Stimulated activated CD4-positive, alpha-beta T cell treated with anti-CD3 and anti-CD28 coated beads, Interleukin-2, amount 100 ng/mL, for 48 hours (primary cell): Measurements from ENCODE around the gene CENPU.
"Not testable (repeated sequence)": the region's sequence is repeated elsewhere in the genome, so short reads cannot be mapped to it uniquely, and the experiment has no call there.

Experiments
- DNase-seq, 2 donors: peaks; one replicate each; pipeline ENCODE4 v3.0.0-alpha.2; 2020

Gene CENPU

DNA sequence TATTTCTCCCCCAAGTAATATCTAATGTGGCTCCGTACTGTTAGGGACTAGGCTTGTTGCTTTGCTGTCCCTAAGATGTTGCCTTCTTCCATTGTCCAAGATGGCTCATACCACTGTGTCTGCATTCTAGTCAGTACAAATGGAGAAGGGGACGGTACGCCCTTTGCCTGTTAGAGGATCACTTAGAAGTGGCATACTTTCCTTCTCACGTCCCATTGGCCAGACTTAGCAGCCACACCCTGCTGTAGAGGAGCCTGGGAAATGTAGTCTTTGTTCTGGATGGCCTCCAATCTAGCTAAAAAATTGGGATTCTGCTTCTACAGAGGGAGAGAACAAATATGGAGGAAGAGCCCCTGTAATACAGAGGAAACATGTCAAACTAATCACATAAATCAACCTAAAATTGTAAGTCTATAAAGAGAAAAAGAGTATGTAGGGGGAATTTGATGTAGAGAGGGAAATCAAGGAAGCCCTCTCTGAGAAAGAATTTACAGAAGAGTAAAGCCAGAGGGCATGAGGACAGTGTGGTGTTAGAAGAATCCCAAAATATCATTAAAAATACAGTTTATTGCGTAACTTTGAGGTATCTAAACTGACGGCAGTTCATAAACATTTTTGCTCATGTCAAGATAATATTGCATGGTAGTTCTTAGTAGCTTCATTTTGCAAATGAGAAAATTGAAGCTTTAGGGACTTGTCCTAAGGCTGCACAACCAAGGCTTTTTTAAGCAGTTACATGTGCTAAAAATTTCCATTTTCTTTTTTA, 69.3 kb downstream of the CENPU start:
- DNase-seq = no peak

DNA sequence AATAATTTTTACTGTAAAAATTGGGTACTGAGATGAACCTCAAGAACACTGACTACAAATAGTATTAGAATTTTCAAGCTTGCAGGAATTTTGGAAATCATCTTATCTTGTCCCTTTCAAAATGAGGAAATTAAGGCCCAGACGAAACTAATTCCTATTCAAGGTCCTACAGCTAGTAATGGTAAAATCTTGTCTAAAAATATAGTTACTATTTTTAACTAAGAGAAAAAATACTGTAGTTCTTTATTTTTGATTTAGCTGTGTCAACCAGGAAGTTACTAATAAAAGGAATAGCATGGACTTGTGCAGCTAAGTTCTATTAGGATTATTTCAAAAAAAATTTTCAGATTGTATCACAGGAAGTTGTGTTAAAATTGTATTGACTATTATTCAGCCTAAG, 71.7 kb downstream of the CENPU start:
- no peak for DNase-seq

DNA sequence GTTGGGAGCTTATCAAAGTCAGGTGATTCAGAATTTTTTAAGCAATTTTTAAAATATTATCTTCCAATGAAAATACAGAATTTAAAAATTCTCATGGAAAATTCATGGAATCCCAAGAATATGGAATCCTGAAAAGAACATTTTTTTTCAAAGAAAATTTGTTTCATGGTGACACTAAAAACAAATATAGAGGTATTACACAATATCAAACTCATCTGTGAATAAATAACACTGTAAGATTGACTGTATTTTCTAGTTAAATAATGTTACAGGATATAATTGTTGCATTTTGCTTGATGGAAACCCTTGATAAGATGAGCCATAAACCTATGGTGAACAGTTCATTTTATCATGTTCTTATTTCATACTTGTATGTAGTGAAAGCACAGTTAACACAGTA, 72.9 kb downstream of the CENPU start:
- DNase-seq = no peak

DNA sequence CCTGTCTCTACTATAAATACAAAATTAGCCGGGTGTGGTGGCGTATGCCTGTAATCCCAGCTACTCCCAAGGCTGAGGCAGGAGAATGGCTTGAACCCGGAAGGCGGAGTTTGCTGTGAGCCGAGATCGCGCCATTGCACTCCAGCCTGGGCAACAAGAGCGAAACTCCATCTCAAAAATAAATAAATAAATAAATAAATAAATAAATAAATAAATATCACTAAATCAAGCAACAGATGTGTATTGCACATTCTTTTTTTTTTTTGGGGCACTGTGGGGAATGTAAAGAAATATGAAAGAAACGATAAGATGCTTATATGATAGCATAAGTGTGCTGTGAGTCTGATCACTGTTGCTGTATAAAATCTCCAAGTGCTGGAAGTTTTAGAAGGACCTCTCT, 76.1 kb downstream of the CENPU start:
- DNase-seq = not testable (repeated sequence)

DNA sequence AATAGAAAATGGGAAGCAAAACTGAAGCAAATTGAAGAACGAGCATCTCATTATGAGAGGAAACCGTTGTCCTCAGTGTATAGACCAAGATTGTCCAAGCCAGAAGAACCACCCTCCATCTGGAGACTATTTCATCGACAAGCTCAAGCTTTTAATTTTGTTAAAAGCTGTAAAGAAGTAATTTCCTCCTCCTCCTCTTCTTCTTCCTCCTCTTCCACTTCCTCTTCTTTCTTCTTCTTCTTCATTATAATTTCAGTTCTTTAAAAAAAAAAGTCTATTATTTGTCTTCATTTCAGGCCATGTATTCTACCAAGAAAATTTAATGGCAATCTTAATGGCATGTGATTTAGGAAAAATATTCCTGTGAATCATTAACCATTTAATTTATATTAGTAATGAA, 76.8 kb downstream of the CENPU start:
- DNase-seq = no peak

DNA sequence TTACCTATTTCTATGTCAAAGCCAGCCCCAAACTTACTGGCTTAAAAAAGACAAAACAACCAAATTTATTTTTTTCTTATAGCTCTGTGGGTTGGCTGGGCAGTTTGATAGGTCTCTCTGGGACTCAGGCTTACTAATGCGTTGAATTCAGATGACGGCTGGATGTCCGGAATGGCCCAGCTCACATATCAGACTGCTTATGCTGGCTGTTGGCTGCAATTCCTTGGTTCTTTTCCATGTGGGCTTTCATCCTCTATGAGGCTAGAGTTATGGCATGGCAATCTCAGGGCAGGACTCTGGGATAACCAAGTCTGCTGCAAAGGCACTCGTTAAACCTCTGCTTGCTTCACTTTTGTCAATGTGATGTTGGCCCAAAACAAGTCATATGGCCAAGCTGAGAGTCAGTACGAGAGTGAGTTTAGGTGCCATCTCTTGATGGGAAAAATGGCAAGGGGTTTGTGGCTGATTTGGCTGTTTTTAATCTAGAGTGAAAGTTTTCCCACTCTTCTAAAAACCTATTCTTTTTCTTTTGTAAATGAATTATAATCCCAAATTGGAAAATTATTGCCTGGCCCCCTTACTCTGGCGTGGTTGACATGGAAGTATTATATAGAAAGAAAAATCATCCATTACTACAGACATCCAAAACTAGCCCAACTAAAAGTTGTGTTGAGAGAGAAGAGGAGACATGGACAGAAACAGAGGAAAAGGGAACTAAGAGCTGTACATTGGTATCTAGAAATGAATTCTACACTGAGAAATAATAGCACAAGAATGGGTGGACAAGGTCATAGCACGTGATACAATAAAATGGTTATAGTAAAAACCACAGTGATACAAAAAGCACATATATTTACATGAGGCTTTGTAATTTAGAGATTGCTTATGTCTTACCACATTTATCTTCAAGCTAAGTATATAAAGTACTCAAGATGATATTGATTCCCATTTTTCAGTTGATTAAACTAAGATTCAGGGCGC, 77.7 kb downstream of the CENPU start:
- no peak for DNase-seq

DNA sequence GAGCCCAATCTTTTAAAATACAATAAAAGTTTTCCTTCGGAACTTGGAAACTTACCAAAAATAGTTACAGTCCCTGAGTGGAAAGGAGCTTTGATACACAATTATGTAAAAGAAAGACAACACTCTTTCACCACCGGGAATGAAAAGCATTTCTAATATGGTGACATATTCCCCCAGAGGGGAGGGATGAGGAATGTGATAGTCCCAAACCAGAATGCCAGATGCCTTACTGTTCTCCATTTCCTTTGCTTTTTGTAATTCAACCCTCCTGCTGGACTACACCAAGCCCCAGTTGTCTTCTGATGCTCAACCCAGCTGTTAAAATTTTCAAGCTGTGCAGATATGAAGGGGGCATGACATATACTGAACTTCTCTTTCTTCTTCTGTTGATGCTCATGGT, 80.2 kb downstream of the CENPU start:
- no peak for DNase-seq

DNA sequence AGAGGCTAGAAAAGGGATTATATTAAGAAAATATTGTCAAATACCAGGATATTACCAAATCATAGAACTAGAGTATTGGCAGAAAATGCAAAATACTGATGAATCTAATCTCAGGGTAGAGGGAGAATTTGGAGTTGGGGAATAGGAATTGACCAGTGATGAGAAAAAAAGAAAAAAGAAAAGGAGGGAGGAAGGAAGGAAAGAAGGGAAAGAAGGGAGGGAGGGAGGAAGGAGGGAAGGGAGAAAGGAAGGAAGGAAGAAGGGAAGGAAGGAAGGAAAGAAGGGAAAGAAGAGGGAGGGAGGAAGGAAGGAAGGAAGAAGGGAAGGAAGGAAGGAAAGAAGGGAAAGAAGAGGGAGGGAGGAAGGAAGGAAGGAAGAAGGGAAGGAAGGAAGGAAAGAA, 81.2 kb downstream of the CENPU start:
- DNase-seq = not testable (repeated sequence)

DNA sequence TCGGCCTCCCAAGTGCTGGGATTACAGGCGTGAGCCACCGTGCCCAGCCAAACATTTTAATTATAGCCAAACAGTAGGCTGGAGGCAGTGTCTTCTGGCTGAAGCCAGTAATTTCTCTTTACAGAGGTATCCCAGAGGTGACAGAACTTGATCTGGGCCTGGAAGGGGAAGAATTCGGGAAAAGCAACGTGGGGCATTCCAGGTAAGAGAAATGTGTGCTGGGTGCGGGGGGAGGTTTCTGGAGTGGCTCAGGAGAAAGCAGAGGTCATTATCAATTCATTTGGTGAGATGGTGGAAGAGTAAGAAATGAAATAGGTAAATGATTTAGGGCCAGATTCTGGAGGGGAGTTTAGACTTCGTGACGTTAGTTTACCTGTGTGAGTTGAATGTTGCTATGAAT, 82.0 kb downstream of the CENPU start:
- DNase-seq = no peak

DNA sequence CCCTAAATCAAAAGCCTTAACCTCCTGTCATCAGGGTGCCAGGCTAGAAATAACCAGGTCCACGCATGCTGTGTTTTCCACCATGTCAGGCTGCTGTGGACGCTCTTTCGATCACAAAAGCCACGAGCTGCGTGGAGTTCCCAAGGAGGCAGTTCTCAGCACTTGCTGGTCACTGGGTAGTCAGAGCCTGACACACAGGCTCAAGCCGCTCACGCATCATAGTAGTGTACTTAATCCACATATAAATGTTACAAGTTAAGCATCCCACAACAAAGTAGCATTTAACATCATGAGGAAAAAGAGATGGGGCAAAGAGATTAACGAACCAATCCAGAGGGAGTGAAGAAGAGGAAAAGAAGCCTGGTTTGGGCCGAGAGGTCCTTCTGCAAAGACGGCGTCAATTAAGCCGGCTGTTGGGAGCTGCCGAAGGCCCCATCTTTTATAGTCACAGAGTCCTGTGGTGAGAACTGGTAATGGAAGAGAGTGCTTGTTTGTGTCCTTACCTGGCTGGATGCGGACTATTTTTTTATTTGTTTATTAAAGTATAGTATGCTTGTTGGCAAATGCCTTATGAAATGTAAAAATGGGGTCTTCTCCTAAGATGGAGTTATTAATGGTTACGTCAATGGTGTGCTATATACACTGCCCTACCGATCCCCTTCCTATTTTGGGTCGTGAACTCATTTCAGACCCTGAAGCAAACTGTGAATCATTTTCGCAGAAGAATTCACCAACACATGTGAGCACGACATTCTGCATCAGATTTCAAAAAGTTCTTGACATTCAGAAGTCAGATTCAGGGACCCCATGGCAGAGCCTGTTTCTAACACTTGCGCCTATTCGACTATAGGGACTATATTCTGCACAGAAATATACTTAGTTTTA, 83.7 kb downstream of the CENPU start:
- DNase-seq = peak; percentile 19 to 27

DNA sequence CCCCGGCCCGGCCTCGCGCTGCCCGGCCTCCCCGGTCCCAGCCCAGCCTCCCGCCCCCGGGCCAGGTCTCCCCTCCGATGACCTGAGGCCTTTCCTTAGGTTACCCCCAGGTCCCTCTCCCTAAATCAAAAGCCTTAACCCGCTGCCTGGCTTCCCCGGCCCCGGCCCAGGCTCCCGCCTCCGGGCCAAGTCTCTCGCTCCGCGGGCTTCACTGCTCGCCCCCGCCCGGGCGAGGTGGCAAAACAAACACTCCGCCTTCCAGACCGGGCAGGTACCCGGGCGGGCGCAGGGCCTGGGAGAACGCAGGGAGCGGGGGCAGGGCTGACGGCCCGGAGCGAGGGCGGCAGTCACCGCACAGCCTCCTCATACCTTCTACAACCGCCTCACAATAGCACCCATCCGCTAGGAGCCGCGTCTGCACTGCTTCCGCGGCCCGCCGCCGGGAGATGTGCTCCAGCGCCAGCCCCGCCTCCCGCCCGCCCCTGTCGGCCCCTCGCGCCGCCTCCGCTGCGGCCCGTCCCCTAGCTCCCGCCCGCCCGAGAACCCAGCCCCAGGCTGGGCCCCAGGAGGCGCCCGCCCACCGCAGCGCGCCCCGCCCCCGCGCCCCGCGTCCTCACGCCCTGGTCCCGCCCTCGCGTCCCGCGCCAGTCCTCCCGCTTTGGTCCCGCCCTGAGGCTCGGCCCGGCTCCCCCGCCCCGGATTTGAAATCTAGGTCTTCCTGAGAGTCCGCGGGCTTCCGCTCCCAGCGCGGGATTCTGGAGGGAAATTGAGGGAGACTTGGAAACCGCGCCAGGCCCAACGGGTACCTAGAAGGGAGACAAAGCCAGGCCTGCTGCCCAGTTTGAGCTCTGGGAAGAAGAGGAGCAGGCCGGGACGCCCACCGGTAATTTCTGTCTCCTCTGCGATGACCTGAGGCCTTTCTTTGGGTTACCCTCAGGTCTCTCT, 84.6 kb downstream of the CENPU start, which contains the start of the genes CASP3 and PRIMPOL:
Gene CASP3 (minus strand): TSS at position 422 of the 945 bp plus-strand sequence. CDS start 10,994 bp downstream, outside the sequence.
Gene PRIMPOL (plus strand): TSS at position 713 of the 945 bp plus-strand sequence. CDS start 7,403 bp downstream, outside the sequence.
- peak; percentile 97 to 98 for DNase-seq

DNA sequence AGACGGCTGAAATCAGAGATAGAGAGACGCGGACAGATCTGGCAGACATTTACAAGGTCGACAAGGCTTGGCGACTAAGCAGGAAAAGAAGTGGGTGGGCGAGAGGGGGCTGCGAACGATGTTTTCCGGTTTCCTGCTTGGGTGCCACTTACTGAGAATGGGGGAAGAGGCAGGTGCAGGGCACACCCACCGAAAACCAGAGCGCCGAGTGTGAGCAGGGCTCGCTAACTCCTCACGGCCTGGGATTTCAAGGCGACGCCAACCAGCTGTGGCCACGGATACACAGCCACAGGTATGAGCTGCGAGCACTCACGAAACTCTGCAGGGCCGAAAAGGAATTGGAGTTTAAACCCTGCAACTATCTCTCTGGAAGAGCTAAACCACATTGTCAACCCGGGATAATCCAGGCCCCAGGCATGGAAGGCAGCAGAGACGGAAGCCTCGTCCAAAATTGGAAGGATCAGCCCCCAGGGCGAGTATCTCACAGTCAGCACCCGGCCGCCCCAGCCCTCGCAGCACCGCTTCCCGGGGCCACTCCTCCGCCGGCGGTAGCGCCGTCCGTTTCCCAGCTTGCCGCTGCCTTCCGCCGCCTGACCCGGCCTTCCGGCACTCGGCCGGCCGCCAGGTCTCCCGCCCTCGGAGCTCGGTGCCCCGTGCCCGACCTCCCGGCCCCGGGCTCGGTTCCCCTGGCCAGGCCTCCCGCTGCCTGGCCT, 85.4 kb downstream of the CENPU start:
- peak; percentile 20 to 29 for DNase-seq

DNA sequence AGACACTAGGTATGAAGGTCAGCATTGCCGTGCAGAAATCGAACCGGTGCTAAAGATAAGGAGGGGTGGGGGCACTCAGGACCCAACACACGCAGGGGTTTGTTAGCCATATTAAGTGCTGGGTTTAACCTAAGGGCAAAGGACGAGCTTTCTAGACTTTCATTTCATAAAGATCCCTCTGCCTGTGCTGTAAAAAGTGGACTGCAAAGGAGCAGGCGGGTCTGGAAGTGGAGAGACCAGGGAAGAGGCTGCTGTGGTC, 85.9 kb downstream of the CENPU start:
- no peak for DNase-seq

DNA sequence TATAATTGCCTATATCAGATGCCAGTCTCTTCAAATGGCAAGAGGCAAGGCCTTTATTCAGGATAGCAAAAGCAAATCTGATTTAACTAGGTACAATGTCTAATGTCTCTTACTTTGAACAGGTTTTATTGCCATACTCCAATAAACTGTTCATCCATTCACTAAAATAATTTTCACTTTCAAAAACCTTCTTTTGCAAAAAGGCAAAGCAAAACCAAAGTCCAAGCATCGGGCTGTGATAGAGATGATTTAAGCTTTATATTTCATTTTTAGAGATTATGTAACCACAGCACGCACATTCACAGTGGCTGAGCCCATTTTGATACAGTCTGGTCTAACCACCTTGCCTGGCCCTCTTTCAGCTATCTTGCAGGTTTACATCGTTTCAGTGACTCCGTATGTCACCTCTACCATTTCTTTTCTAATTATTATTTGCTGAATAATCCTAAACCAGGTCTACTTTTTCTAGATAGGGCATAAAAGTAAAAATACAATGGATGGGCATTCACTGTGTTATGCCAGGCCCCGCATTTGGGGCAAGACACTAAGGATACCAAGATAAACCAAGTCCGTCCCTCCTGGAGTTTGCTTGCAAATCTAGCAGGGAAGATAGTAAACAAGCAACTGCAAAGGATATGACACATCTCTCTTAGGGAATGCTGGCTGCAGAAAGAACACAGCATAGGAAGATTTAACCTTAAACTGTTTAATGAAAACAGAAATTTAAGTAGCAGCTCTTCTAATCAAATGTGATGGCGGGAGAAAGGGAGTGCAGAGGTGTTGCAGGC, 86.4 kb downstream of the CENPU start:
- no peak for DNase-seq

DNA sequence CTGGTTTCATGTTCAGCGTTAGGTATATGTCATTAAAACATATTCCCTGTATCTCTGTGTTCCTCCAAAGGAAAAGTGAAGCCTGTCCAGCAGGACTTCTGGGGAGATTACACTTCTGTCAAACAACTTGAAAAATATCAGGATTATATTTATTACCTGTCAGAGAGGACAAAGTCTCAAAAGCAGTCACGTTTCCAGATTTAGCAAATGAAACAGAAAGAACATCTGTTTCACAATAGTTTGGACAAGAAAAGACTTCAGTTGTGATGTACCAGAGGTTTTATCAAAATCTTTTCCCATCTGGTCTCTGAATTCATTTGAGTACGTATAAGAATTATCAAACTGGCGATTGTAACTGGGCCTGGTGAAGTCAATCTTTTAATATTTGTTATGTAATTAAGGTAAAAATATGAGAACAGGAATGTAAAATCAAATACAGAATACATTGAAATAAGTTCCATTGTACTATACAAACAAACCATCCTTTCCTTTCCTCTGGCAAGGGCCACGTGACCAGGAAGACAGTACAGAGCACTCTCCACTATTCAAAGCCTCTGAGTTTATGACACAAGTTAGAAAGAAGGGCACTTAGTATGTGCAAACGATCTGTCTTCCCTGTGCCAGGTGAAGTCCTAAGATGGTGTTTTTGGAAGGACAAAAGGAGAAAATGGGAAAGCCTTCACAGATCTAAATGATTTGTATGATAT, 87.8 kb downstream of the CENPU start:
- no peak for DNase-seq

DNA sequence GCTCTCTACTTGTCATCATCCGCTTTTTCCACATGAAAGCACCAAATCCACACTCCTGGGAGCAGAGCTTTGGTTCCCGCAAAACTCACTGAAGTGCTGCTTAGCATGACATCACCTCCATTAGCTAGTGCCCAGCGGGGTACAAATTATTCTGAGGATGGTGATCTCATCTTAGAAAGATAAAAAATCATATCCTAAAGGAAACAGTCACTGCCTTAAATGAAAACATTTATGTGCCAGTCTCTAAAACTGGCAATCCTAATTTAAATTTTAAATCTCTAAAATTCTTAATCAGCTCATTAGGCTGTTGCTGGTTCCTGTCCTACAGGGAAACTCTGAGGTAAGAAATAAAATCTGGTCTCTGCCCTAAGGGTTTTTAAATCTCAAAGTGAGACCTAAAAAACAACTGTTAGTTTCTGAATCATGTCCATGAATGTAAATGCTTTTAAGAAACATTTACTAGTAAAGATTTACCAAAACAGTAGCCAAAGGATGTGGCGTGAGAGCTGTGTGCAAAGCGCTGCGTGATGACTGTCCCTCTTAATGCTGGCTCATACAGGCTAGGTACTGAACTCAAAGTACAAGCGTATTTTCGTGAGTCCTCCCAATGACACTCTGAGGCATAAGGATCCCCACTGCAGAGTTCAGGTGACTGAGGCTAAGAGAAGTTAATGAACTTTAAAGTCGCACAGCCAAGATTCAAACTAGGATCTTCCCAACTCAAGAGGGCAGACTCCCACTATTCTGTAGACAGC, 89.2 kb downstream of the CENPU start:
- no peak for DNase-seq
